SK-N-SH (cell line): ENCODE data around the gene JAZF1.

Experiments
- CTCF ChIP-seq: fragments of 200-600 bp; sonication (generic); IDR thresholded peaks from 2 replicates; pipeline ENCODE4 v1.6.1; 2017; ENCODE audit warnings: antibody characterized with exemption, mild to moderate bottlenecking, moderate library complexity
- ELF1 ChIP-seq: IDR thresholded peaks from 2 replicates; pipeline ENCODE4 v1.4.0; 2012
- EP300 ChIP-seq, 2 experiments: IDR thresholded peaks; 2 replicates each; pipeline versions ENCODE4 v1.4.0 to v1.6.1; 2012; ENCODE audit warnings: borderline replicate concordance in 1 of 2, low read depth in 1 of 2, low read length in 1 of 2
- EZH2phosphoT487 ChIP-seq: fragments of 200-600 bp; sonication (generic); IDR thresholded peaks from 2 replicates; pipeline ENCODE4 v1.6.1; 2017; ENCODE audit warnings: low read depth, mixed run types, mild to moderate bottlenecking, antibody characterized with exemption, moderate library complexity, borderline replicate concordance

GRCh38 chr7:28096713-28097112 is 83.9 kb downstream of the JAZF1 start:
- TF ChIP-seq ELF1: no peak
- peak; percentile 99 for TF ChIP-seq CTCF
- no peak for TF ChIP-seq EZH2phosphoT487
- no peak for TF ChIP-seq EP300 (IDR thresholded peaks at IDR 0.05; ENCODE audit: borderline replicate concordance in 1 of 2, low read depth in 1 of 2, low read length in 1 of 2)
